Adrenal gland (tissue), 12 donors: ENCODE results near the gene PAX7. TPM values are rescaled to one million over a fixed set of nuclear protein-coding genes. Genes with fewer than 3 reads are reported as not detected.

Source experiments
- DNase-seq, 7 donors: peaks; one replicate each; pipeline ENCODE4 v3.0.0-alpha.2; 2019 to 2020
- H3K27ac ChIP-seq, 5 donors: fragments of 200-600 bp; sonication (generic) in 4 of 5; 1 replicate in 3 of 5; 2 replicates in 2 of 5; pipeline versions ENCODE4 v1.5.1 to v1.8.0; 2016 to 2020; ENCODE audit warnings: mild to moderate bottlenecking in 1 of 5
- H3K27me3 ChIP-seq: fragments of 200-600 bp; 2 replicates; pipeline ENCODE4 v1.8.0; 2021
- H3K36me3 ChIP-seq, 2 donors: fragments of 200-600 bp; replicated peaks in 1 of 2; 1 replicate in 1 of 2; 2 replicates in 1 of 2; pipeline versions ENCODE4 v1.5.1 to v1.8.0; 2018 to 2022
- H3K4me1 ChIP-seq, 2 donors: fragments of 200-600 bp; replicated peaks in 1 of 2; 1 replicate in 1 of 2; 2 replicates in 1 of 2; pipeline versions ENCODE4 v1.5.1 to v1.8.0; 2018 to 2021
- H3K4me3 ChIP-seq, 4 donors: fragments of 200-600 bp; sonication (generic) in 3 of 4; one replicate each; pipeline ENCODE4 v1.5.1; 2016 to 2018
- H3K9me3 ChIP-seq, 3 donors: fragments of 200-600 bp; sonication (generic) in 1 of 3; replicated peaks in 1 of 3; 1 replicate in 2 of 3; 2 replicates in 1 of 3; pipeline versions ENCODE4 v1.5.1 to v1.8.0; 2016 to 2021
- CTCF ChIP-seq, 6 experiments: fragments of 450-650 bp in 4 of 6; fragments of 200-600 bp in 2 of 6; sonication (generic) in 1 of 6; IDR thresholded peaks; 1 replicate in 5 of 6; 2 replicates in 1 of 6; pipeline versions ENCODE4 v1.5.1 to v1.8.0; 2016 to 2021; ENCODE audit warnings: antibody characterized with exemption in 6 of 6, mild to moderate bottlenecking in 2 of 6, moderate library complexity in 1 of 6
- POLR2A ChIP-seq, 2 donors: fragments of 450-650 bp; IDR thresholded peaks; one replicate each; pipeline ENCODE4 v1.6.1; 2017; ENCODE audit warnings: antibody characterized with exemption in 2 of 2, mild to moderate bottlenecking in 2 of 2, moderate library complexity in 1 of 2
- WGBS, 4 donors: extraction: QIAGEN DNeasy Blood & Tissue Kit in 2 of 4; methylation state at CpG; one replicate each; pipeline versions ENCODE4 v1.1.5 to v1.1.7; 2013 to 2017; 5-methylcytosine and 5-hydroxymethylcytosine counted together
- intact Hi-C, 2 donors: fragments of 100-400 bp; cut with DNase I; formaldehyde crosslinking; loops; one replicate each; pipeline versions ENCODE4 v1.14.1 to v1.15.0; 2022 to 2023
- polyA plus RNA-seq, 3 donors: library from polyadenylated mRNA; stranded (reverse); fragments of 200-250 nt in 2 of 3; fragments of 350-450 nt in 1 of 3; fragmentation: Illumina TruSeq in 1 of 3; extraction: RNeasy Lipid Tissue Mini Kit (QIAGEN cat#74804) in 1 of 3; gene quantifications; one replicate each; pipeline ENCODE4 v1.2.3, GENCODE V29; 2013 to 2014
- total RNA-seq, 9 donors: library from RNA; depleted of rRNA in 4 of 9; stranded (reverse); fragments of >200 nt in 4 of 9; fragments of 120-200 nt in 1 of 9; fragmentation: NEBNext Ultra II Directional in 1 of 9; extraction: Animal tissue kit (Norgen Biotek cat#: 25700) in 1 of 9; gene quantifications; one replicate each; pipeline versions ENCODE4 v1.1.0 to v1.2.4, GENCODE V29; 2013 to 2023
- donor health status: healthy with polysubstance abuse.
- donor health status: Bipolar disorder and iron deficiency.
- donor health status: DM: yes; HTN: yes; CAD: no.
- donor health status: DM: no; HTN: no; CAD: no.
- donor health status: DM: no; HTN: no; CAD: no.
- donor health status: DM: yes; HTN: yes; CAD: no.

PAX7 gene
- total and polyA plus RNA-seq, 12 donors: not detected

GRCh38 chr1:18635070-18635577 lies 4.5 kb downstream of the PAX7 start:
- Histone ChIP-seq H3K36me3 (no peaks in the 10 kb centered on the region), H3K27ac (no peak overlapping the region), H3K4me1 (no peaks in the 10 kb centered on the region), H3K4me3 (no peak overlapping the region), H3K9me3 (no peaks in the 10 kb centered on the region), H3K27me3 (peaks cover 92% of the 10 kb centered on the region)
- intact Hi-C loops: no loop called here
- no peak for TF ChIP-seq POLR2A (IDR thresholded peaks at IDR 0.05)
- TF ChIP-seq CTCF (IDR thresholded peaks at IDR 0.05): no peak
- no peak for DNase-seq
- WGBS, 4 donors: 4 to 16% (median 5%) methylated on average over 5 of the region's 5 CpGs

- no peak overlapping the region for H3K4me3 ChIP-seq
- no peaks in the 10 kb centered on the region for H3K4me1 ChIP-seq
- 4 to 7% (median 6%) methylated on average over 18 to 40 of the region's 40 CpGs for WGBS, 4 donors
- H3K27ac ChIP-seq: no peak overlapping the region
- intact Hi-C loops: no loop called here
- no peak for TF ChIP-seq CTCF (IDR thresholded peaks at IDR 0.05)
- TF ChIP-seq POLR2A (IDR thresholded peaks at IDR 0.05): no peak
- H3K27me3 ChIP-seq: peaks cover 94% of the 10 kb centered on the region
- H3K36me3 ChIP-seq: no peaks in the 10 kb centered on the region
- no peak for DNase-seq
- H3K9me3 ChIP-seq: no peaks in the 10 kb centered on the region
Observed at GRCh38 chr1:18635891-18636595, 5.4 kb downstream of the PAX7 start.

- TF ChIP-seq POLR2A (IDR thresholded peaks at IDR 0.05) (no peak), CTCF (IDR thresholded peaks at IDR 0.05) (no peak)
- H3K4me3 ChIP-seq: no peak overlapping the region
- no peak overlapping the region for H3K27ac ChIP-seq
- peaks cover 94% of the 10 kb centered on the region for H3K27me3 ChIP-seq
- H3K4me1 ChIP-seq: no peaks in the 10 kb centered on the region
- intact Hi-C loops: no loop called here
- WGBS, 4 donors: 3 to 6% (median 4%) methylated on average over 30 to 52 of the region's 52 CpGs
- H3K9me3 ChIP-seq: no peaks in the 10 kb centered on the region
- no peak for DNase-seq
- no peaks in the 10 kb centered on the region for H3K36me3 ChIP-seq
Observed at GRCh38 chr1:18636596-18637508, 6.2 kb downstream of the PAX7 start.

- 5 to 16% (median 6%) methylated on average over 4 to 24 of the region's 24 CpGs for WGBS, 4 donors
- Histone ChIP-seq H3K4me3 (no peak overlapping the region), H3K36me3 (no peaks in the 10 kb centered on the region), H3K27ac (no peak overlapping the region), H3K27me3 (peaks cover 94% of the 10 kb centered on the region), H3K9me3 (no peaks in the 10 kb centered on the region), H3K4me1 (no peaks in the 10 kb centered on the region)
- intact Hi-C loops: no loop called here
- TF ChIP-seq CTCF (IDR thresholded peaks at IDR 0.05) (no peak), POLR2A (IDR thresholded peaks at IDR 0.05) (no peak)
- no peak for DNase-seq
Observed at GRCh38 chr1:18637511-18637960, 6.9 kb downstream of the PAX7 start.
